CD14-positive monocyte (primary cell): ENCODE data around the gene IL26. TPM values are rescaled to one million over a fixed set of nuclear protein-coding genes. Genes with fewer than 3 reads are reported as not detected.

Experiments used
- DNase-seq, 3 donors: peaks; one replicate each; pipeline ENCODE4 v3.0.0-alpha.2; 2011 to 2022
- H2AFZ ChIP-seq: 2 replicates; pipeline ENCODE4 v1.6.0; 2012; ENCODE audit warnings: mild to moderate bottlenecking, low read depth, low read length, inconsistent platforms; ENCODE audit not compliant: insufficient read depth, poor library complexity, severe bottlenecking
- H3K27ac ChIP-seq, 2 donors: 1 replicate in 1 of 2; 2 replicates in 1 of 2; pipeline ENCODE4 v1.5.1; 2012 to 2013; ENCODE audit warnings: low read length in 2 of 2, control low read depth in 1 of 2, inconsistent platforms in 1 of 2, low read depth in 1 of 2, mild to moderate bottlenecking in 1 of 2
- H3K27me3 ChIP-seq, 2 donors: one replicate each; pipeline versions ENCODE4 v1.6.0 to v1.6.1; 2011 to 2013; ENCODE audit warnings: low read length in 2 of 2; ENCODE audit not compliant: control insufficient read depth in 2 of 2, insufficient read depth in 2 of 2
- H3K36me3 ChIP-seq, 2 donors: replicated peaks in 1 of 2; 1 replicate in 1 of 2; 2 replicates in 1 of 2; pipeline versions ENCODE4 v1.5.1 to v1.6.1; 2012 to 2013; ENCODE audit warnings: low read length in 2 of 2, control low read depth in 1 of 2, inconsistent platforms in 1 of 2, mild to moderate bottlenecking in 1 of 2; ENCODE audit not compliant: insufficient read depth in 2 of 2, control insufficient read depth in 1 of 2
- H3K4me1 ChIP-seq, 2 donors: 1 replicate in 1 of 2; 2 replicates in 1 of 2; pipeline versions ENCODE4 v1.5.1 to v1.6.1; 2012 to 2013; ENCODE audit warnings: low read length in 2 of 2, control low read depth in 1 of 2, inconsistent platforms in 1 of 2, mild to moderate bottlenecking in 1 of 2, moderate library complexity in 1 of 2; ENCODE audit not compliant: insufficient read depth in 2 of 2, control insufficient read depth in 1 of 2
- H3K4me2 ChIP-seq: replicated peaks from 2 replicates; pipeline ENCODE3; 2012; ENCODE audit warnings: low read length, moderate library complexity, mild to moderate bottlenecking; ENCODE audit not compliant: poor library complexity, severe bottlenecking; ENCODE audit errors: extremely low read depth
- H3K4me3 ChIP-seq, 3 experiments: fragments of 200-600 bp in 1 of 3; sonication (generic) in 1 of 3; replicated peaks in 1 of 3; 1 replicate in 2 of 3; 2 replicates in 1 of 3; pipeline ENCODE4 v1.5.1; 2011 to 2013; ENCODE audit warnings: low read length in 3 of 3, mild to moderate bottlenecking in 3 of 3, control low read depth in 2 of 3, low read depth in 2 of 3, inconsistent platforms in 1 of 3, moderate library complexity in 1 of 3
- H3K79me2 ChIP-seq: 2 replicates; pipeline ENCODE4 v1.6.0; 2012; ENCODE audit warnings: mild to moderate bottlenecking, control low read depth, inconsistent platforms, low read length, moderate library complexity; ENCODE audit not compliant: insufficient read depth
- H3K9ac ChIP-seq: 2 replicates; pipeline ENCODE4 v1.6.0; 2017; ENCODE audit warnings: low read length, mild to moderate bottlenecking; ENCODE audit not compliant: insufficient read depth, poor library complexity, severe bottlenecking
- H3K9me3 ChIP-seq, 2 donors: replicated peaks in 1 of 2; 1 replicate in 1 of 2; 2 replicates in 1 of 2; pipeline versions ENCODE4 v1.5.1 to v1.6.1; 2012 to 2013; ENCODE audit warnings: low read length in 2 of 2, control low read depth in 1 of 2; ENCODE audit not compliant: control insufficient read depth in 1 of 2, insufficient read depth in 1 of 2
- H4K20me1 ChIP-seq: 2 replicates; pipeline ENCODE4 v1.6.0; 2012; ENCODE audit warnings: mild to moderate bottlenecking, low read length, control low read depth, moderate library complexity; ENCODE audit not compliant: insufficient read depth
- H3K27ac Mint-ChIP-seq, 7 donors: one replicate each; pipeline ENCODE4 v1.8.0; 2020; ENCODE audit warnings: mild to moderate bottlenecking in 7 of 7, mixed read lengths in 7 of 7, moderate library complexity in 6 of 7, inconsistent platforms in 2 of 7
- H3K27me3 Mint-ChIP-seq, 3 donors: one replicate each; pipeline ENCODE4 v1.8.0; 2021 to 2022; ENCODE audit warnings: low read depth in 3 of 3, mild to moderate bottlenecking in 3 of 3, mixed read lengths in 3 of 3, moderate library complexity in 3 of 3, inconsistent platforms in 1 of 3
- H3K36me3 Mint-ChIP-seq, 2 donors: one replicate each; pipeline ENCODE4 v1.8.0; 2020; ENCODE audit warnings: mixed read lengths in 2 of 2, inconsistent platforms in 1 of 2, mild to moderate bottlenecking in 1 of 2
- H3K4me1 Mint-ChIP-seq: one replicate; pipeline ENCODE4 v1.8.0; 2020; ENCODE audit warnings: mild to moderate bottlenecking, mixed read lengths
- H3K4me3 Mint-ChIP-seq, 2 donors: one replicate each; pipeline ENCODE4 v1.8.0; 2020; ENCODE audit warnings: mild to moderate bottlenecking in 2 of 2, mixed read lengths in 2 of 2, moderate library complexity in 1 of 2
- H3K9me3 Mint-ChIP-seq, 7 donors: one replicate each; pipeline ENCODE4 v1.8.0; 2020 to 2022; ENCODE audit warnings: mixed read lengths in 7 of 7, mild to moderate bottlenecking in 6 of 7, moderate library complexity in 6 of 7, inconsistent platforms in 2 of 7
- CTCF ChIP-seq: fragments of 200-600 bp; IDR thresholded peaks from one replicate; pipeline ENCODE4 v1.8.0; 2022; ENCODE audit warnings: antibody characterized with exemption, mild to moderate bottlenecking
- WGBS: methylation state at CpG from one replicate; pipeline ENCODE4 v1.1.5; 2013; ENCODE audit warnings: missing lambda C conversion rate; ENCODE audit not compliant: insufficient coverage; 5-methylcytosine and 5-hydroxymethylcytosine counted together
- intact Hi-C, 2 donors: fragments of 100-400 bp; cut with micrococcal nuclease; formaldehyde crosslinking; loops; one replicate each; pipeline versions ENCODE4 v1.15.0 to v1.15.1; 2023
- polyA plus RNA-seq, 3 donors: library from polyadenylated mRNA; depleted of rRNA in 1 of 3; unstranded in 2 of 3; stranded (reverse) in 1 of 3; fragments of 300-500 nt in 2 of 3; fragments of >200 nt in 1 of 3; fragmentation: Illumina TruSeq in 2 of 3; gene quantifications; 1 replicate in 2 of 3; 2 replicates in 1 of 3; pipeline ENCODE4 v1.2.3, GENCODE V29; 2012 to 2021

Gene IL26
- polyA plus RNA-seq, 3 donors, result not detected

- H3K4me3 Mint-ChIP-seq, result no peak overlapping the region
- Histone ChIP-seq H3K9me3 (no peaks in the 10 kb centered on the region), H3K36me3 (no peaks in the 10 kb centered on the region), H3K4me1 (no peaks in the 10 kb centered on the region), H3K4me2 (no peak overlapping the region), H2AFZ (no peak overlapping the region), H3K27ac (no peak overlapping the region), H4K20me1 (no peaks in the 10 kb centered on the region), H3K79me2 (no peaks in the 10 kb centered on the region), H3K27me3 (no peaks in the 10 kb centered on the region), H3K4me3 (no peak overlapping the region), H3K9ac (no peak overlapping the region)
- H3K4me1 Mint-ChIP-seq, result no peaks in the 10 kb centered on the region
- H3K36me3 Mint-ChIP-seq, result no peaks in the 10 kb centered on the region
- no peak for TF ChIP-seq CTCF
- H3K27me3 Mint-ChIP-seq, result peaks cover 0 to 5% (median 4%) of the 10 kb centered on the region in 3 donors
- no peak overlapping the region for H3K27ac Mint-ChIP-seq
- 100% methylated on average over 5 of the region's 5 CpGs for WGBS
- DNase-seq, result no peak
- intact Hi-C loops, result no loop called here
- peaks cover 0 to 2% (median 0%) of the 10 kb centered on the region in 7 donors for H3K9me3 Mint-ChIP-seq
Observed at GRCh38 chr12:68252077-68252476, 26.5 kb upstream of the IL26 start.

GRCh38 chr12:68250454-68250853 is 24.8 kb upstream of the IL26 start:
- Histone ChIP-seq H3K27ac (no peak overlapping the region), H3K4me1 (no peaks in the 10 kb centered on the region), H3K9ac (no peak overlapping the region), H3K36me3 (no peaks in the 10 kb centered on the region), H2AFZ (no peak overlapping the region), H3K79me2 (no peaks in the 10 kb centered on the region), H3K4me3 (no peak overlapping the region), H3K4me2 (no peak overlapping the region), H3K9me3 (no peaks in the 10 kb centered on the region), H3K27me3 (no peaks in the 10 kb centered on the region), H4K20me1 (no peaks in the 10 kb centered on the region)
- Mint-ChIP-seq H3K4me3 (no peak overlapping the region), H3K27me3 (peaks cover 0 to 6% (median 5%) of the 10 kb centered on the region in 3 donors), H3K36me3 (no peaks in the 10 kb centered on the region), H3K9me3 (peaks cover 0 to 2% (median 0%) of the 10 kb centered on the region in 7 donors), H3K4me1 (no peaks in the 10 kb centered on the region), H3K27ac (no peak overlapping the region)
- no CpG with 5 or more reads among the region's 3 CpGs for WGBS
- TF ChIP-seq CTCF, result no peak
- no peak for DNase-seq
- intact Hi-C loops, result no loop called here
